Inflammatory macrophage treated with lipopolysaccharide for 1 hour (primary cell): Measurements from ENCODE around the gene SEC24A.
A peak's percentile ranks its signal among the peaks of the same experiment; 100 is the strongest.
"Not testable (repeated sequence)": the region's sequence is repeated elsewhere in the genome, so short reads cannot be mapped to it uniquely, and the experiment has no call there.

ENCODE experiments used
- DNase-seq, 2 donors: peaks; one replicate each; pipeline ENCODE4 v3.0.0-alpha.2; 2020 to 2022

The SEC24A gene

DNA sequence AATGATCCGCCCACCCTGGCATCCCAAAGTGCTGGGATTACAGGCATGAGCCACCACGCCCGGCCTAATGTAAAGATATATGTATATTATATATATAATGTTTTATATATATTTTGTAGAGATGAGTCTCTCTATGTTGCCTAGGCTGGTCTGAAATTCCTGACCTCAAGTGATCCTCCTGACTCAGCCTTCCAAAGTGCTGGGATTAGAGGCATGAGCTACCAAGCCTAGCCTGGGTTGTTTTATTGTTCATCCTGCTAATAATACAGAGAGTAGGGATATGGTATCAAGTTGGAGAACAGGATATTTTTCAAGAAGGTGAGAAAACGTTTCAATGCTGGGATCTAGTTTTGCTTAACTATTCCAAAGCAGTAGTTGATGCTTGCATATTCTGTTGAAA lies 2.9 kb downstream of the SEC24A start:
- DNase-seq = no peak

DNA sequence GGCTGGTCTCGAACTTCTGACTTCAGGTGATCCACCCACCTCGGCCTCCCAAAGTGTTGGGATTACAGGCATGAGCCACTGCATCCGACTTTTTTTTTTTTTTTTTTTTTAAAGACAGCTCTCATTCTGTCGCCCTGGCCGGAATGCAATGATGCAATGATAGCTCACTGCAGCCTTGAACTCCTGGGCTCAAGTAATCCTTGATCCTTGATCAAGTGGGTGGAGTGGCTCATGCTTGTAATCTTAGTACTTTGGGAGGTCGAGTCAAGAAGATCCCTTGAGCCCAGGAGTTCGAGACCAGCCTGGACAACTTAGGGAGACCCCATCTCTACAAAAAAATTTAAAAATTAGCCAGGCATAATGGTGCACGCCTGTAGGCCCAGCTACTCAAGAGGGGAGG lies 8.1 kb downstream of the SEC24A start:
- DNase-seq = no peak

- no peak for DNase-seq
These were observed 10.9 kb downstream of the SEC24A start for GRCh38 chr5:134659456-134659855.

GRCh38 chr5:134659922-134660321 lies 11.3 kb downstream of the SEC24A start:
- DNase-seq = no peak

DNA sequence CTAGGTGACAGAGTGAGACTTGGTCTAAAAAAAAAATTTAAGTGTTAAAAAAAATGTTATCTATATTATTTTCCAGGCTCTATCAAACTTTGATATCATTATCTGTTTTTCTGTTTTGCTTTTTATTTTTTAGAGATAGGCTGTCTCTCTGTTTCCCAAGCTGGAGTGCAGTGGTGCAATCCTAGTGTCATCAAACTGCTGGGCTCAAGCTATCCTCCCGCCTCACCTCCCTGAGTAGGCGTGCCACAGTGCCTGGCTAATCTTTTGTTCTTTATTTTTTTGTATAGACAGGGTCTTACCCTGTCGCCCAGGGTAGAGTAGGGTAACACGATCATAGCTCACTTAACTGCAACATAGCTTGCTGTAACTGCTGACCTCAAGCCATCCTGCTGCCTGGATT lies 14.4 kb downstream of the SEC24A start:
- DNase-seq = no peak

GRCh38 chr5:134664448-134664847 lies 15.9 kb downstream of the SEC24A start:
- no peak for DNase-seq

DNA sequence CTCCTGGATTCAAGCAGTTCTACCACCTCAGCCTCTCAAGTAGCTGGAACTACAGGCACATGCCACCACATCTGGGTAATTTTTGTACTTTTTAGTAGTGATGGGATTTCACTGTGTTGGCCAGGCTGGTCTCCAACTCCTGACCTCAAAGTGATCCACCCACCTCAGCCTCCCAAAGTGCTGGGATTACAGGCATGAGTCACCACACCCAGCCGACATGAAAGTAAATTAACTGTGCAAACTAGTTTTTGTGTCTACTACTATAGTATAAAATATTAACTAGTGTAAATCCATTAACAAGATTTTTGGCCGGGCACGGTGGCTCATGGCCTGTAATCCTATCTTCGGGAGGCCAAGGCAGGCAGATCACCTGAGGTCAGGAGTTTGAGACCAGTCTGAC lies 25.0 kb downstream of the SEC24A start:
- not testable (repeated sequence) for DNase-seq

- not testable (repeated sequence) for DNase-seq
These were observed 28.8 kb downstream of the SEC24A start for GRCh38 chr5:134677357-134677756.

GRCh38 chr5:134690144-134690543 lies 41.6 kb downstream of the SEC24A start:
- DNase-seq = not testable (repeated sequence)

GRCh38 chr5:134692722-134693121 lies 44.1 kb downstream of the SEC24A start:
- no peak for DNase-seq

- no peak for DNase-seq
These were observed 59.7 kb downstream of the SEC24A start for GRCh38 chr5:134708301-134708700.

DNA sequence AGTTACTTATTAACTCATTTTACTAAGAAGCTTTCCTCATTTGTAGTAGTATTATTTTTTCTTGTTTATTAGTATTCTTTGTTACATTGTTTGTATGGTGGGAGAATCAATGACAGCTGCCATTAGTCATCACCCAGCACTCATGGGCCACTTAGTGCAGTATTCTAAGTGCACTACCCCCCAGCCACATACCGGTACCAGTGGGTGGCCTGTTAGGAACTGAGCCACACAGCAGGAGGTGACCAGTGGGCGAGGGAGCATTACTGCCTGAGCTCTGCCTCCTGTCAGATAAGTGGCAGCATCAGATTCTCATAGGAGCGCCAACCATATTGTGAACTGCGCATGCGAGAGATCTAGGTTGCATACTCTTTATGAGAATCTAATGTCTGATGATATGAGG lies 65.5 kb downstream of the SEC24A start:
- DNase-seq = no peak

GRCh38 chr5:134714541-134714940 lies 66.0 kb downstream of the SEC24A start:
- DNase-seq = no peak

DNA sequence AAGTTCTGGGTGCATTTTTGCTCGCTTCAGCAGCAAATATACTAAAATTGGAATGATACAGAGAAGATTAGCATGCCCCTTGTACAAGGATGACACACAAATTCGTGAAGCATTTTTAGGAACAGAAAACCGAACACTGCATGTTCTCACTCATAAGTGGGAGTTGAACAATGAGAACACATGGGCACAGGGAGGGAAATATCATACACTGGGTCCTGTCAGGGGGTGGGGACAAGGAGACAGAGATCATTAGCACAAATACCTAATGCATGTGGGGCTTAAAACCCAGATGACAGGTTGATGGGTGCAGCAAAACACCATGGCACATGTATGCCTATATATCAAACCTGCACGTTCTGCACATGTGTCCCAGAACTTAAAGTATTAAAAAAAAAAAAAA lies 66.9 kb downstream of the SEC24A start:
- not testable (repeated sequence) for DNase-seq

DNA sequence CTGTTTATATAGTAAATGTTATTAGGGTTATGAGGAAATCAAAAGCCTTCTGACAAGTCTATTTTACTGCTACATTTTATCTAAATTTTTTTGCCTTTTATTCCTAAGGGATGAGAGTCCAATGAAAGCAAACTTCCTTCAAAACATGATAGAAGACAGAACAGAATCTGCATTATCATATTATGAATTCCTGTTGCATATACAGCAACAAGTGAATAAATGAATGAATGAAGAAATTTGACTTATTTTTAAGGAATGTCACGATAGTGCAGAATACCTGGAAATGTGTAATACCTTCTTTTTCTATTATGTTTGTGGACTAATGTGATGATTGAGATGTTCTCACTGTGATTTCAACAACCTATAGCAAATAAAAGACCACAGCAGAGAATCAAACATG lies 76.3 kb downstream of the SEC24A start:
- DNase-seq = no peak

DNA sequence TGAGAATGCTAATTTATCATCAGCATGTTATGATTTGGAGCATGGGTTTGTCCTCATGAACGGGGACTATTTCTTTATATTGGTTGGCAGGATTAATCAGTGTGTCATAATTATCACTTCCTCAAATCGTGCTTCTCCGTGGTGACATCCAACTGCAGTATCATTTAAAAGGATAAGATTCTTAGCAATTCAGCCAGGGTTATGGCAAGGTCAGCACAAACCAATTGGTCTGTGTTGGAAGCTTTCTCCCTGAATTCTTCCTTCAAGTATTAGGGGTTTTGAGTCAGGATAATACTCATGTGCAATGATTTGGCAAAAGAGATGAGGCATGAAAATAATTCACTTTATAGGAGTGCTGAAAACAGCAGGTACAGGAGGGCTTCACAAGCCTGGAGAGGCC lies 84.2 kb downstream of the SEC24A start:
- DNase-seq = peak in 1 of 2 donors; percentile 5

- no peak for DNase-seq
These were observed 86.7 kb downstream of the SEC24A start for GRCh38 chr5:134735243-134735642.

DNA sequence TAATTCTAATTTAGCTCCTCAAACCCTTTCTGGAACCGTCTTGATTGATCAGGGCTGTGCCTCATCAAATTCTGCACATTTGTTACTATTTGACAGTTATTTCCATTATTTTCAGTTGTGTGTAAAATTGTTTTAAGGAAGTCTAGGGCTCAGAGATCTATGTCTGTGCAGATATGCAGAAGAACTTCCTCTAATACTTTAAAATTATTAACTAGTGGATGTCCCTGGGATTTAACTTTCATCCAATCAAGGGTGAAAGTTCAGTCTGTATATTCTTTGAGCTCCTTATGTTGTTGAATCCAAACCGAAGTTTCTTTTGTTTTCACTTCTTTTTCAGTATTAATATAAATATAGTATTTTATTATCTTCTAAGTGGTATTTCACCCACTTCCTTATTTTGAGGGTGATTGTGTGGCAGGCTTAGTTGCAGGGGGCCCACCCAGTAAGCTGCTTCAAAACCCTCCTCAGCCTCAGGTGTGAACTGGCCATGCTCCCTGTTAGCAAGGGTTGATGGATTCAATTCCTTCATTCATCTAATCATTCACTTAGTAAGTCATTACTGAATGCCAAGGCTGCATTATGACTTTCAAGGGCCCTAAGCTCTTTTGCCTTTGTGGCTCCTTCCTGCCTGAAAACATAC lies 87.7 kb downstream of the SEC24A start:
- peak; percentile 24 to 40 for DNase-seq

GRCh38 chr5:134738133-134738962 lies 89.8 kb downstream of the SEC24A start, which contains the start of gene CAMLG:
Gene CAMLG, plus strand, starts transcription at chr5:134738548. Its CDS starts 73 bp downstream, at chr5:134738621.
- peak; percentile 98 to 99 for DNase-seq

GRCh38 chr5:134738963-134739661 lies 90.5 kb downstream of the SEC24A start:
- DNase-seq = peak; percentile 25 to 36

GRCh38 chr5:134741052-134741451 lies 92.5 kb downstream of the SEC24A start:
- DNase-seq = no peak

GRCh38 chr5:134742134-134742533 lies 93.5 kb downstream of the SEC24A start:
- DNase-seq = no peak

DNA sequence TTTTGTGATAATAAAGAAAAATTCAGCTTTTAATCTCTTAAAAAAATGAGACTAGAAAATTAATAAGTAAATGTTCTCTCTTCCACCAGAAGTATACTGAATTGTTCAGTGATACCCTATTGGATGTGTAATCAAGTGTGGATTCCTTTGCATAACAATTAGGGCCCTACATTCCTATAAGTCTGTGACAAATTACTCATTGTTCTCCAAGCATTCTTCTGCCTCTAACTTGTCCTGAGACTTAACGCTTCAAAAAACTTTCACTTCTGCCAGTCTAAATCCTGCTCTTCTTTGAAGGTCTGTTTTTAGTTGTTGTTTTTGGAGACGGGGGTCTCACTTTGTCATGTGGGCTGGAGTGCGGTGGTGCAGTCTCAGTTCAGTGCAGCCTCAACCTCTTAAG lies 100.8 kb downstream of the SEC24A start:
- DNase-seq = no peak

DNA sequence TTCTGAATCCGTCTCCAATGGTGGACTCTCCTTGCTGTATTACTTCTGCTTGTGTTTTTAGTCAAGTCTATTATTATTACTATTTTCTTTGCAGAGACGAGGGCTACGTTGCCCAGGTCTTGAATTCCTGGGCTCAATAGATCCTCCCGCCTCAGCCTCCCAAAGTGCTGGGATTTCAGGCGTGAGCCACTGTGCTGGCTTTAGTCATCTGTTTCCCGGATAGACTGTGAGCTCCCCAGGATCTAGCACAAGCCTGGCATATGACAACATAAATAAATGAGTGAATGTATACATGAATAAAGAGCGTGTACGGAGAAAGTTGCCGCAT lies 109.6 kb downstream of the SEC24A start:
- no peak for DNase-seq
